HG03520 (cell line): Measurements from ENCODE around the gene OLIG2.

Experiments used
- ATAC-seq: cut with Tn5 transposase; IDR thresholded peaks from one replicate; pipeline ENCODE4 v1.9.1; 2021; ENCODE audit warnings: mild to moderate bottlenecking, moderate library complexity; ENCODE audit not compliant: unreplicated experiment

Gene OLIG2

DNA sequence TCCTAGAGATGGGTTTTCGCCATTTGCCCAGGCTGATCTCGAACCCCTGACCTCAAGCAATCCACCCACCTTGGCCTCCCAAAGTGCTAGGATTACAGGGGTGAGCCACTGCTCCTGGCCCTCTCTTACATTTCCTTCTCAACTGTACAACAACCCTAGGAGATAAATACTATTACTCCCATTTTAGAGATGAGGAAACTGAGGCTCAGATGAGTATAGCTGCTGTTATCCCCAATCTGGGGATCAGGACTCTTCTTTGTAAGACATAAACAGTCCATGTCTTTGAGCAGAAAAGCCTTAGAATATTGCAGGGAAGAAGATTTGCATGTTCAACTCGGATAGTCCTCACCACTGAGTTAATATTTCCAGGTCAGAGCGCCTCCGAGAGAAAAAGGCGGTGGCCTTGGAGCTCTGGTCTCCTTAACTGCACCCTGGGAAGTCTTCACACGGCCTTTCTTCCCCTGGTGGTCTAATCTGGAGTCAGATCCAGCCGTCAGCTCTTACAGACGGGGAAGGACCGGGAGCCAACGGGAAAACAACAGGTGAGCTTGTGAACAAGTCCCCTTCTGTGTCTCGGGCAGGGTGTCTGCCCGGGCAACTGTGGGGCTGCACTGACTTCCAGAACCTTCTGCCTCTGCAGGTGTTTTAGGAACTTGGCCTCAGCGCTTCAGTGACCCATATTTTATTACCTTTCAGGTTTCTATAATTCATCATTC, 38.3 kb downstream of the OLIG2 start:
- no peak for ATAC-seq

DNA sequence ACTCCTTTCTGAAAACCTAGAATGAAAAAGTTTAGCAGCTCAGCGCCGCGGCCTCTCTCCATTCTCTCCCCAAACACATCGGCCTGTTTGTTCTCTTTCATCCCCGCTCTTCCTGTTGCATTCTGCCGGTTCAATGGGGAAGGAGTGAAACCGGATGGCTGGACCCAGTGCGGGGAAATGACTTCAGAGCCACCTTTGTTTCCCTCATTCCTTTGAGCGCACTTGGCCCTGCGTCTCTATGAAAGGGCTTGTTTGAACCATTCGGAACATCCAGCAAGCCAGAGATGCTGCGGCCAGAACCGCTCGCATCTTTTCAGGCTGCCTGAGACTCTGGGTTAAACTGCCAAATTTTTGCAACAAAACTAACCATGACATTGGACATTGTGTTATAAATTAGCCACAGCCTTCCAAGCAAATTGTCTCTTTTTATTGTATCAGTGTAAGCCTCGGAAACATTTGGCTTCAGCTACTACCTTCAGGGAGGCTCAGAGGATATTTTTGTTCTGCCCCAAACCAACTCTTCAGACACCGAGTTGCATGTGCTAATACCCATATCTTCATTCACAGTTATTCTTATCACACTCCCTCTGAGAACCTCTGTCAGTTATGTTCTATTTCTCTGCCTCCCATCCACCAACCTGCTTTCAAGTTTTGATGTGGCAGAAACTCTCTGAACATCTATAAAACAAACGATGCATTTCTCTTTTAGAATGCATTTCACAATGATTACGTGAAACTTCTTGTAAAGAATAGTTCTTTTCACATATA, 39.1 kb downstream of the OLIG2 start:
- no peak for ATAC-seq

GRCh38 chr21:33067043-33067442, 41.3 kb downstream of the OLIG2 start:
- no peak for ATAC-seq

GRCh38 chr21:33067457-33067856, 41.7 kb downstream of the OLIG2 start:
- no peak for ATAC-seq

GRCh38 chr21:33069243-33069642, 43.5 kb downstream of the OLIG2 start:
- no peak for ATAC-seq

DNA sequence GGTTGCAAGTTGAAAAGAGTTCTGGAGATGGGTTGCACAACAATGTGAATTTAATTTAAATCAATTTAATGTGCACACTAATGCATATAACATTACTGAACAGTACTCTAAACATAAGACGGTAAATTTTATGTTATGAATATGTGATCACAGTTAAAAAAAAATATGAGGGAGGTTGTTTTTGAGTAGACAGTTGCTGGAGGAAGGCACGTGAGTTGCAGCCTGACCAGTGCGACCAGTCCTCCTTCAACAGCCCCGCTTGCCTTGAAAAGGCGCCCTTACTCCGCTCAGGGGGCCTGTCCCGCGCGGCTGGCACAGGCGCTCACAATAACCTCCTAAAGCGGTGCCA, 43.9 kb downstream of the OLIG2 start:
- no peak for ATAC-seq

DNA sequence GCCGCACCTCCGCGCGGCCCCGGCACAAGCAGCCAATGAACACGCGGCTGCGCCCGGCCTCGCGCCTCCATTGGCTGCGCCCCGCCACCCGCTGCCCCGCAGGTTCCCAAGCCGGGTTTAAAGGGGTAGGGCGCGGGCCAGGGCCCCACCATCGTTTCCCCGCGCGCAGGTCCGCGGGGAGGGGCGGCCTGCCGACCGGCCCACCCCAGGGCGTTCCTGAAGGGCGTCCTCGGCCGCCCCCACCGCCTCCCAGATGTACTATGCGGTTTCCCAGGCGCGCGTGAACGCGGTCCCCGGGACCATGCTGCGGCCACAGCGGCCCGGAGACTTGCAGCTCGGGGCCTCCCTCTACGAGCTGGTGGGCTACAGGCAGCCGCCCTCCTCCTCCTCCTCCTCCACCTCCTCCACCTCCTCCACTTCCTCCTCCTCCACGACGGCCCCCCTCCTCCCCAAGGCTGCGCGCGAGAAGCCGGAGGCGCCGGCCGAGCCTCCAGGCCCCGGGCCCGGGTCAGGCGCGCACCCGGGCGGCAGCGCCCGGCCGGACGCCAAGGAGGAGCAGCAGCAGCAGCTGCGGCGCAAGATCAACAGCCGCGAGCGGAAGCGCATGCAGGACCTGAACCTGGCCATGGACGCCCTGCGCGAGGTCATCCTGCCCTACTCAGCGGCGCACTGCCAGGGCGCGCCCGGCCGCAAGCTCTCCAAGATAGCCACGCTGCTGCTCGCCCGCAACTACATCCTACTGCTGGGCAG, 44.4 kb downstream of the OLIG2 start, which contains the start of gene OLIG1:
OLIG1 (plus strand) TSS at position 148 of the 750 bp plus-strand sequence; CDS start at position 254, 106 bp downstream.
- ATAC-seq = no peak

DNA sequence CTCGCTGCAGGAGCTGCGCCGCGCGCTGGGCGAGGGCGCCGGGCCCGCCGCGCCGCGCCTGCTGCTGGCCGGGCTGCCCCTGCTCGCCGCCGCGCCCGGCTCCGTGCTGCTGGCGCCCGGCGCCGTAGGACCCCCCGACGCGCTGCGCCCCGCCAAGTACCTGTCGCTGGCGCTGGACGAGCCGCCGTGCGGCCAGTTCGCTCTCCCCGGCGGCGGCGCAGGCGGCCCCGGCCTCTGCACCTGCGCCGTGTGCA, 44.9 kb downstream of the OLIG2 start:
- no peak for ATAC-seq

GRCh38 chr21:33070998-33071769, 45.4 kb downstream of the OLIG2 start:
- ATAC-seq = no peak

DNA sequence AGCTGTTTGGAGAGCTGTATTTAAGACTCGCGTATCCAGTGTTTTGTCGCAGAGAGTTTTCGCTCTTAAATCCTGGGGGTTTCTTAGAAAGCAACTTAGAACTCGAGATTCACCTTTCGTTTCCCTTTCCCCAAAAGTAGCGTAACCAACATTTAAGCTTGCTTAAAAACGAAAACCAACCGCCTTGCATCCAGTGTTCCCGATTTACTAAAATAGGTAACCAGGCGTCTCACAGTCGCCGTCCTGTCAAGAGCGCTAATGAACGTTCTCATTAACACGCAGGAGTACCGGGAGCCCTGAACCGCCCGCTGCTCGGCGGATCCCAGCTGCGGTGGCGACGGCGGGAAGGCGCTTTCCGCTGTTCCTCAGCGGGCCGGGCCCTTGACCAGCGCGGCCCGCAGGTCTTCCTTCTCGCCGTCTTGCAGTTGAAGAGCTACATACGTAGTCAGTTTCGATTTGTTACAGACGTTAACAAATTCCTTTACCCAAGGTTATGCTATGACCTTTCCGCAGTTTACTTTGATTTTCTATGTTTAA, 46.1 kb downstream of the OLIG2 start:
- ATAC-seq = no peak

DNA sequence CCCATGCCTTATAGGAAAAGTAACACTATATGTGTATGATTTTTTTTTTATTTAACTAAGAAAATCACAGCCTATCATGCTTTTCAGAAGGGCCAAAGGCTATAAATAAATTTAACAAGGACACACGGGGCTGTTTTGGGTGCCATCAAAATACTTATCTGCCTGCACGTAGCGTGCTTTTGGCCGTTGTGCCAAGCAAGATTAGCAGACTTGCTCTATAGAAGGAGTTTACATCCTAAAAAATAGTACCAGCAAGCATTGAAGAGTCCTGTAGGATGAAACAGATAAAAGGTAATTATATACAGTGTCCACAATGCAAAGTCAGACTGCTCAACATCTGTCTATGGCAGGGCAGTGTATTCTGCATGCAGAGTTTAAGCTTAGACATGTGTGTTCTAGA, 47.9 kb downstream of the OLIG2 start:
- ATAC-seq = no peak

DNA sequence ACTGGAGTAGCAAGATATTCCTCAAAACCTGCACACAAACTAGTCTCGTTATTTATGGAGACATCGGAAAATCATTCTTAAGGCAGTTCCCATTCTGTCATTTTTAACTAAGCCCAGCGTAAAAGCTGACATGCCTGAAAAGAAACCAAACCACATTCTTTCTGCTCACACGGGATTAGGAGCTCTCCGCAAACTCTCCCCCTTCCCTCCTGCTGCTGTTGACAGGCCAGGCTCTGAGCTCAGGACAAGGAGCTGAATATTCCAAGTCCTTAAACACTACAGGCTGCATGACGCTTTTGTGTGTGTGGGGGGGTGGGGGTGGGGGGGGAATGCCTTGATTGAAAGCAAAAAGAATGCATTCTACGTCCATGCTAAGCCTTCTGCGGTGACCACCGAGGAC, 49.4 kb downstream of the OLIG2 start:
- ATAC-seq = no peak

- no peak for ATAC-seq
These were observed 50.0 kb downstream of the OLIG2 start for GRCh38 chr21:33075596-33076195.

DNA sequence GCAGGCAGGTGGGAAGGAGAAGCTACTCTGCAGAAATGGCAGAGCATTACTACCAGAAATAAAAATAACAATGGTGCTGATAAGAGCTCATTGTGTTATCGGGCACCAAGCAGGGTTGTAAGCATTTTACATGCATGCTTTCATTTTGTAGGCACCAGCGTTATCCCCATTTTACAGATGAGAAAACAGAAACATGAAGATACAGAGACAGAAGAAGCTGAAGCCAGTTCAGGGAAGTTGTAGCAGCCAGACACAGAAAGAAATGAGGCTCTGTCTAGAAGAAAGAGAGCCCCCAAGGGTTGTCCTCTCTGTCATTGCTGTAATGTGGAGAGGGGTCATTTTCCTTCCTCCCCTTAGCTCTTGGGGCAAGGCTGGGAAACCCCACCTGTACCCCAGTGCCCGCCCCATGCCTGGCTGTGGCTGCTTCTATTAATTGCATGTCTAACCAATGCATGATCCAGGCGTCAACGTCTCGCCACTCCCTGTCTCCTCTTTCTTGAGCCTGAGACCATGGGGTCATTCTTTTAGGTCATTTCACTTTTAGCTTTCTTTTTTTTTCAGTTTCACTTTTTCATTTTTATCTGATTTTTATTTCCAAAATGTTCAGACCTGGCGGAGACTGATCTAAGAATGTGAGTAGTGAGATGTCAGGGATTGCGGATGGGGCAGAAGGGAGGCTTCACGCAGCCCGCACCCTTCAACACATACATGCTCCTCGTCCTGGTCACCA, 51.0 kb downstream of the OLIG2 start:
- no peak for ATAC-seq
